NCI-H526 (cell line): ENCODE data around the gene LMLN.
"Not testable (repeated sequence)": the region's sequence is repeated elsewhere in the genome, so short reads cannot be mapped to it uniquely, and the experiment has no call there.

ENCODE experiments used
- DNase-seq, 2 experiments: peaks; one replicate each; lab custom pipeline; 2025; lab: John Stamatoyannopoulos, UW

LMLN gene, protein sequence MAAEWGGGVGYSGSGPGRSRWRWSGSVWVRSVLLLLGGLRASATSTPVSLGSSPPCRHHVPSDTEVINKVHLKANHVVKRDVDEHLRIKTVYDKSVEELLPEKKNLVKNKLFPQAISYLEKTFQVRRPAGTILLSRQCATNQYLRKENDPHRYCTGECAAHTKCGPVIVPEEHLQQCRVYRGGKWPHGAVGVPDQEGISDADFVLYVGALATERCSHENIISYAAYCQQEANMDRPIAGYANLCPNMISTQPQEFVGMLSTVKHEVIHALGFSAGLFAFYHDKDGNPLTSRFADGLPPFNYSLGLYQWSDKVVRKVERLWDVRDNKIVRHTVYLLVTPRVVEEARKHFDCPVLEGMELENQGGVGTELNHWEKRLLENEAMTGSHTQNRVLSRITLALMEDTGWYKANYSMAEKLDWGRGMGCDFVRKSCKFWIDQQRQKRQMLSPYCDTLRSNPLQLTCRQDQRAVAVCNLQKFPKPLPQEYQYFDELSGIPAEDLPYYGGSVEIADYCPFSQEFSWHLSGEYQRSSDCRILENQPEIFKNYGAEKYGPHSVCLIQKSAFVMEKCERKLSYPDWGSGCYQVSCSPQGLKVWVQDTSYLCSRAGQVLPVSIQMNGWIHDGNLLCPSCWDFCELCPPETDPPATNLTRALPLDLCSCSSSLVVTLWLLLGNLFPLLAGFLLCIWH

DNA sequence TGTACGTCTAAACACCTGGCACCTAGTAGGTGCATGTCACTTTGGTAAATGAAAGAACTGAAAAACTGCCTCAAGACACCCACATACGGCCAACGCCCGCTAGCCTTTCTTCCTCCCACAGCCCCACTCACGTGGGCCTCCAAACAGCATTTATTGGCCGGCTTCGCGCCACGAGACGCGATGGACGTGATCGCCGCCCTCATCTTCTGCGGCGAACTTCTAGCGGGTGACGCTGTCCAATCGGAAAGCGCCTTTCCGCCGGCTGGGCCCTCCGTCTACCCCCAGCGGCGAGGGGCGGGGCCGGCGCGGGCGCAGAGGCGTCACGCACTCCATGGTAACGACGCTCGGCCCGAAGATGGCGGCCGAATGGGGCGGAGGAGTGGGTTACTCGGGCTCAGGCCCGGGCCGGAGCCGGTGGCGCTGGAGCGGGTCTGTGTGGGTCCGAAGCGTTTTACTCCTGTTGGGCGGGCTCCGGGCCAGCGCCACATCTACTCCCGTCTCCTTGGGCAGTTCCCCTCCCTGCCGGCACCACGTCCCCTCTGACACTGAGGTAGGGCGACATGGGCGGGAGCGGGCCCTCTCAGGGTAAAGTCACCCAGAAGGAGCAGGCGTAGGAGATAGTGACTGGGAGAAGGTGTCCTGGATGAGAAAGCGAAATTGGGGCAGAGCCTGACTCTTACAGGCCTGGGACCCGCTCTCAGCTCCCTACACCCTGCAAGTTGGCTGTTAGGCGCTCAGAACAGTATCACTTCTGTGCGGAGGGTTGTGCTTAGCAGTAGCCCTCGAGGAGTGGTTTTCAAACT lies at the start of gene LMLN:
LMLN (plus strand) TSS at position 327 of the 803 bp plus-strand sequence; CDS start at position 356, 29 bp downstream.
- DNase-seq: peak; percentile 94 to 98

DNA sequence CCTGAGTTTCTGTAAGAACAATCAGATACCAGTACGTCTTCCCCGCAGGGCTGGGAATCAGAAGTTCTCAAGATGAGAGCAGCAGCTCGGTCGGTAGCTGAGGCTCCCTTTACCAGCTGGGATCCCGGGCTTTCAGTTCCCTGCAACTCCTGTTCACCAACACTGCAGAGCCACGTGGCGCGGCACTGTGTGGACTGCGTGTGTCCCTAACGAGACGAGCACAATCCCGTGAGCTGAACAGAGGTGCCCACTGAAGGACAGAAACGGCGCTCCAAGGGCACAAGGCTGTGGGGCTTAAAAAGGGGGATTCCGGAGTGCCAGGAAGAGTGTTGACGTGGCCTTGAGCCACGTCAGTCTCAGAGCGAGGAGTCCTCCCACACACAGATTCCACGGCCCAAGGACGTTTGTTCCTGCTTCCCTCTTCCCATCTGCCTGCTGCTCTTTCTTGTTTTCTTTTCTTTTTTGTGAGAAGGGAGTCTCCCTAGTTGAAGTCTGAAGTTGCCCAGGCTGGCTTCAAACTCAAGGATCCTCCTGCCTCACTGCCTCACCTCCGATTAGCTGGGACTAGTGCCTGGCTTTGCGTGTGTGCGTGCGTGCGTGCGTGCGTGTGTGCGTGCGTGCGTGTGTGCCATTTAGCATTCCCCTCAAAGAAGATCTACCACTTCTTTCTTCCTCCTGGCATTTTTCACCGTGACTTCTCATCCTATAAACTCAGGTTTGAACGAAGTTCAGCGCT lies 47.1 kb upstream of the LMLN start:
- DNase-seq: no peak

DNA sequence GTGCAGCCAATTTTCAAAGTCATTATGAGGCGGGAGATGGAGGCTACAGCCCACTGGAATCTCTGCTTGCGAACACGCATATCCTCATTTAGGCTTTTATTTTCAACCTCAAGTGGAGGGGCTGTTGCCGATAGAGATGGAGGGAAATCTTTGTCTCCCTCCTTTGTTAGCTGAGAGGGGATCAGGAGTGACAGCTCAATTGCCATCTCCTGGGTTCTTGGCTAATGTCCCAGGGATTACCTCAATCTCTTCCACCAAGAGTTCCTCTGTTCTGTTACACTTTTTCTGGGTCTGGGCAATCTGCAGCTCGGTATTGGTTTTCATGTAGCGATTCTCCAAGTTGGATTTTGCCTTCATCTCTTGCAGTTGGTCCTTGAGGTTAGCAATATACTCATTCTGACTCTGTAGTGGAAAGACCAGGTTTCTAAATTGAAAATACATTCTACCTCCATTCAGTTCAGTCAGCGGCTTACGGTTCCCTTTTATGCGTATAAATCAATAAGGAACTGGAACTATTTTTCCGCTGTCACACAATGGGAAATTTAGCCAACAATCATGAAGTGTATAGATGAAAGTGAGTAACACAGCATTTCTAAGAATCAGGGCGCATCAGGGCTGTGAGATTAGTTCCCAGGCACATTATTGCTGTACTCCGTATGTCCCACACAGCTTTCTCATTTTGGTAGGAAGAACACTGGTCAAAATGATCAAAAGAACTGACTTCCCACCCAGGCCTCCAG lies 46.2 kb upstream of the LMLN start:
- DNase-seq: no peak

DNA sequence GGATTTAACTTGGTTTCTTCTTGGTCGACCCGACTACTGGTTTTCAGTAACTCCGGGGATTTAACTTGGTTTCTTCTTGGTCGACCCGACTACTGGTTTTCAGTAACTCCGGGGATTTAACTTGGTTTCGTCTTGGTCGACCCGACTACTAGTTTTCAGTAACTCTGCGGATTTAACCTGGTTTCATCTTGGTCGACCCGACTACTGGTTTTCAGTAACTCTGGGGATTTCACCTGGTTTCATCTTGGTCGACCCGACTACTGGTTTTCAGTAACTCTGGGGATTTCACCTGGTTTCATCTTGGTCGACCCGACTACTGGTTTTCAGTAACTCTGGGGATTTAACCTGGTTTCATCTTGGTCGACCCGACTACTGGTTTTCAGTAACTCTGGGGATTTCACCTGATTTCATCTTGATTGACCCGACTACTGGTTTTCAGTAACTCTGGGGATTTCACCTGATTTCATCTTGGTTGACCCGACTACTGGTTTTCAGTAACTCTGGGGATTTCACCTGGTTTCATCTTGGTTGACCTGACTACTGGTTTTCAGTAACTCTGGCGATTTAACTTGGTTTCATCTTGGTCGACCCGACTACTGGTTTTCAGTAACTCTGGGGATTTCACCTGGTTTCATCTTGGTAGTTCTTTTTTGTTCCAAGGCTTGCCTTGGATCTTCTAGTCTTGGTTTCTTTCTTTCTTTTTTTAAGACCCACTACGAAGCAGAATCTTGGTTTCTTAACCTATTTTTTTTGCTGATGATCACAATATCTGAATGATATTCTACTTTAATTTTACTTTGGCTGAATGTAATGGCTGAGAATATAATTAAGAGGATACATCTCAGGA lies 38.4 kb upstream of the LMLN start:
- not testable (repeated sequence) for DNase-seq

DNA sequence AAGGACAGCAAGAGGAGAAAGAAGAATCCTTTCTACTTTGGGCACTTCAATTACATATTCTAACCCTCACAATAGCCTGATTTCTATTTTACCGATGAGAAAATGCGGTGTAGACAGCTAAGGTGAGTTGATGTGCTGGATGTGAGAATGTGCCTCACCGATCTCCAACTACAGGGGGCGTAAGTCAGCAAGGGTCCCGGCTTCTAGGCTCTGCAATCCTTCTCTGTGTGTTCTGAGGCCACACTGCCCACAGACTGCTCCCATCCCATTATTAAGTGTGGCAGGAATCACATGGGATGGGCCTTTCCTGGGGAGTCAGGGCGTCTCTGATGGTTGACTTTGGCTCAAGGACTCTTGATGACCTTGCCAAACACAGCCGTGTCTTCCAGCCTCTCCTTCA lies 33.6 kb upstream of the LMLN start:
- peak in 1 of 2 experiments; percentile 26 for DNase-seq

DNA sequence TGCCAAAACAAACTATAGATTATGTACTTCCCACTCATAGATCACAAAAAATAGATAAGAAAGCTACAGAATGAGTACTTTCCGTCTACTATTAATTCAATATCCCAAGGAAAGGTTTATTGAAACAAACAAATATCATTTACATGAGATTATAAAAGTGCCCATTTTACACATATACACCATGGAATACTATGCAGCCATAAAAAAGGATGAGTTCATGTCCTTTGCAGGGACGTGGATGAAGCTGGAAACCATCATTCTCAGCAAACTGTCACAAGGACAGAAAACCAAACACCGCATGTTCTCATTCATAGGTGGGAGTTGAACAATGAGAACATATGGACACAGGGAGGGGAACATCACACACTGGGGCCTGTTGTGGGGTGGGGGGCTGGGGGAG lies 32.4 kb upstream of the LMLN start:
- not testable (repeated sequence) for DNase-seq

DNA sequence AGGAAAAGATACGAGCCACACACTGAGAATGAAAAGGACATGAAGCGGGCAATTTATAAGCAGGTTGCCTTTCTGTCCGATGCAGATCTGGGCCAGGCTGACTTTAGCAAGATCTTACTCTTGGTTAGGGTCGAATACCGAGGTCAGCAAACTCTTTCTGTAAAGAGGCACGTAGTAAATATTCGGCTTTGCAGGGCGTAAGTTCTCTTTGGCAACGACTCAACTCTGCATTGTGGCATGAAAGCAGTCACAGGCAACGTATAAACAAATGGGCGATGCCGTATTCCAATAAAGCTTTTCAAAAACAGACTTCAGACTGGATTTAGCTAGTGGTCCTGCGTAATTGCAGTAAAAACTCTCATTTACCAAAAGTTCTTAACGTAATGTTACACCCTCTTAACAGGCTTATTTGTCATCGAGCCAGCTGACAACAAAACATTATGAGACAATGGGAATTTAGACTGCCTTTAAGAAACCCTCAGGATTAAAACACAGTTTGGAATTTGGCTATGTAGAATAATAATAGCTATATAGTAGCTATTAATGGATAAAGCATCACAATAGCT lies 23.1 kb upstream of the LMLN start:
- DNase-seq: no peak

DNA sequence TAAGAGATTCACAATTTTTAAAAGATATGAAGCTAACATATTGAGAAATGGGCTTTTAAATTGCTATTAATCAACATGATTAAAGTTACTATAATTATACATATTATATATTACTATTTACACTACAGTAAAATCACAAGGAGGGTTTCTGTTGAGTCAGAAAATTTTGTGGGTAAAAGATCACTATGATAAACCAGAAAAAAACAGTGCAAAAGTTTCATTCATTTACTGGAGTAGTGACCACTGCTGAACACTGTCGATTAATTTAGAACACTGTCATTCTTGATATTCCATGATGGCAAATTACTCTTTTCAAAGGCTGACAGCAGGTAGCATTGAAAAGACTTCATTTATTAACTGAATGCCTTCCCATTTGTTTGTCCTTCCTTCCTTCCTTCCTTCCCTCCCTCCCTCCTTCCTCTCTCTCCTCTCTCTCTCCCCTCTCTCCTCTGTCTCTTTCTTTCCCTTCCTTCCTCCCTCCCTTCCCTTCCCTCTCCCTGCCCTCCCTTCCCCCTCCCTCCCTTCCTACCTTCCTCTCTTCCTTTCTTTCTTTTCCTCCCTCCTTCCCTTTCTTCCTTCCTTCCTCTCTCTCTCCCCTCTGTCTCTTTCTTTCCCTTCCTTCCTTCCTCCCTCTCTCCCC lies 19.2 kb upstream of the LMLN start:
- no peak for DNase-seq

DNA sequence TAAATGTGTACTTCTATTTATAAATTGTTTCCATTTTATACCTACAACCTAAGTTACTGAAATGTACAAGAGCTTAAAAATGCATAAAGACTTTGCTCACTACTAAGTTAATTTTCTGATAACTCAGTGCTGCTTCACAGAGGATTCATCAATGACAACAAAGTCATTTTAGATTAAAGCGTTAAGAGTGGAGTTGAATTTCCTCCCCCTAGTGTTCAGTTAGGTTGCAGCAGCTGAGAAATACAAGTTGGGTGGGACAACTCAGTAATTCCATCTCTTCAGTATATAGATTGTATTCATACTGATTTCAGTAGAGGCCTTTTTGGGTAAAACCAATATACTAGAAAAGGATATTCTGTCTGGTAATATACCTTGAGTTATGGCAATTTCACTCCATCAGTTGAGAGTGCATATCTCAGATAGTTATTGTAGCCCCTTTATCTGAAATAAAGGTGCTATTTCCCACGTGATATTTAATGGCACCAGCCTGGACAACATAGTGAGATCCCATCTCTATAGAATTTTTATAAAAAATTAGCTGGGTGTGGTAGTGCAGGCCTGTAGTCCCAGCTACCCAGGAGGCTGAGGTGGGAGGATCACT lies 17.0 kb upstream of the LMLN start:
- peak; percentile 21 to 65 for DNase-seq

DNA sequence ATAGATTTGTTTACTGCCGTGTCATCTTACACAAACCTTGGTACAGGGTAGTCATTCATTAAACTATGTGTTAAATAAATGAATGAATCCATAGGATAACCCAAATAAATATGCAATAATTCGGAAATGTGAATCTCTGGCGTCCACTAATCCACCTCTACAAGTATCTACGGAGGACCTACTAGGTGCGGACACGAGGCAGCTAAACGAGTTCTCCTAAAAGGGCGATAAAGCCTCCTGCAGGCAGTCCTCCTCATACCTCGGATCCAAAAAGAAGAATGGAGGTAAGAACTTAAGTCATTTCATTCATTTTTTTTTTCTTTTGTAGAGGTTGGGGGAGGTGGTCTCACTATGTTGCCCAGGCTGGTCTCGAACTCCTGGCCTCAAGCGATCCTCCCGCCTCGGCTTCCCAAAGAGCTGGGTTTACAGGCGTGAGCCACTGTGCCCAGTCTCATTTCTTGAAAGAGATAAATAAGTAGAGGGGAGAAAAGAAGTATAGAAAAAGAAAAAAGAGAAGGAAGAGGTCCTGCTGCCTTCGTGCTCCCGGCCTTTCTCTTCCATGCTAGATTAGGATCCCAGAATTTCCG lies 10.7 kb upstream of the LMLN start:
- no peak for DNase-seq

DNA sequence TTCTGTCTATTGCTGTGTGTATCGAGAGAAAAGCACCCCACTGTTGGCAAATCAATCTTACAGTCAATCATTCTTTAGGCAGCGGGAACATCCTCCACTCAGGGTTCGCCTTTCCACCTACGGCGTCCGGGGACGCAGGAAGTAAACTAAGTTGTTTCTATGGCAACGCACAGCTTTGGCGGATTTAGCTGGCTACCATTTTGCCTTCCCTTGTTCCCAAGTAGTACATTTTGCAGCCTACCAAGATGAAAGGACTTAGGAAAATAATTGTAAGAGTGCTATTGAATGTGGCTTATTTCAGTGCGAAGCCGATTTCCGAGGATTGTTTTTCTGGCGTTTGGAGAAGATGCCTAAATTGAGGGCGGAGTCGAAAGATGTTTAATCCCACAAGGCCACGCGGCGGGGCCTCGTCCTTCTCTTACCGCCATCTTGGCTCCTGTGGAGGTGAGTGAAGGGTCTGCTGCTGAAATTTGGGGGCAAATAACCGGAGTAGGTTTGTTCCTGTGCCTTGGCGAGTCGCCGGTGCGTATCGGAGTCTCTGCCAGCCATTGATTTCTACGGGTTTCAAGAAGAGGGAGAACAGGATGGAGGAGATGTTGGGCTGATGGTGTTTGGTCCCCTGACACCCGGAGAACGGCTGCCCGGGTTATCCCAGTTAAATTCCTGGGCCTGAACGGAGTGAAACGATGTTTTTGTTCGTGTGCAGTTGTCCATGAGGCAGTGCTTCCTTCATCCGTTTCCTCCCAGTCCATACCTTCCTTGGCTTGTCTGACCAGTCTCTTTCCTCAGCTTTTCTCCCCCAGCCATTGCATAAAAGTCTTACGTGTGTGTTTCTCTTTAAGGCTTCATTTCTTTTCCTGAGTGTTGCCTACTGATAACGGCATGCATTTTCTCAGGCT lies 10.0 kb upstream of the LMLN start, which contains the start of gene RPL35A:
RPL35A (plus strand) TSS at position 413 of the 899 bp plus-strand sequence. CDS start 778 bp downstream, outside the sequence.
- peak; percentile 97 to 98 for DNase-seq

DNA sequence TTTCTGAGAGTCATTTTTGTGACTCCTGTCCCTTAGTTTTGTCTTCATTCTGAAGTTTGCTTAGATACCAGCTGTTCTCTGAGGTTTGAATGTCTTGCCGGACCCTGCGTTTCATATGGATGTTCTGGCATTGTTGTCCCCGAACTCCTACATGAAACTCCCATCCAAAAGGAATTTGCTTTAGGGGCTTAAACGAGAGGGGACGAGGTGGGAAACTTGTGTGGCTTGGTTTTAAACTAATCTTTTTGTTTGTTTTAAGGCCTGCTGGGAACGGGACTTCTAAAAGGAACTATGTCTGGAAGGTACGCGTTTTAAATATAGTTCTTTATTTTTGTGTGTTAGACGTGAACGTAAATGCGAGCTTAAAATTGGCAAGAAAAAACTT lies 9.3 kb upstream of the LMLN start:
- DNase-seq: no peak

DNA sequence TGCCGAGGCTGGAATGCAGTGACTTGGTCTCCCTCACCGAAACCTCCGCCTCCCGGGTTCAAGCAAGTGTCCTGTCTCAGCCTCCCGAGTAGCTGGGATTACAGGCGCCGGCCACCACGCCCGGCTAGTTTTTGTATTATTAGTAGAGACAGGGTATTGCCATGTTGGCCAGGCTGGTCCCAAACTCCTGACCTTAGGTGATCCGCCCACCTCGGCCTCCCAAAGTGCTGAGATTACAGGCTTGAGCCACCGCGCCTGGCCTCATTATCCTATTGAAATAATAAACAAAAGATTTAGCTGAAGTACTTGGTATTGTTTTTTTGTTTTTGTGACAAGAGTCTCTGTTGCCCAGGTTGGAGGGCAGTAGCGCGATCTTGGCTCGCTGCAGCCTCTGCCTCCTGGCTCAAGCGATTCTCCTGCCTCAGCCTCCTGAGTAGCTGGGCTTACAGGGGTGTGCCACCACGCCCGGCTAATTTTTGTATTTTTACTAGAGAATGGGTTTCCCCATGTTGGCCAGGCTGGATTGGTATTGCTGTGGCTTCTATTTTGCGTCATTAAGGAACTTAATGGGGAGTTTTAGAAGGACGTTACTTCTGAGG lies 8.5 kb upstream of the LMLN start:
- no peak for DNase-seq

DNA sequence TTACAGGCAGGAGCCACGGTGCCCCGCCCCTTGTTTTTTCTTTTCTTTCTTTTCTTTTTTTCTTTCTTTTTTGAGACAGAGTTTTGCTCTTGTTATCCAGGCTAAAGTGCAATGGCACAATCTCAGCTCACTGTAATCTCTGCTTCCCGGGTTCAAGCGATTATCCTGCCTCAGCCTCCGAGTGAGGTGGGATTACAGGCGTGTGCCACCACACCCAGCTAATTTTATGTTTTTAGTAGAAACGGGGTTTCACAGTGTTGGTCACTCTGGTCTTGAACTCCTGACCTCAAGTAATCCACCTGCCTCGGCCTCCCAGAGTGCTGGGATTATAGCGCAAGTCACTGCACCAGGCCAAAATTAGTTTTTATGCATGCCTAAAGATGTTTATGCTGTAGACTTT lies 7.6 kb upstream of the LMLN start:
- DNase-seq: no peak

DNA sequence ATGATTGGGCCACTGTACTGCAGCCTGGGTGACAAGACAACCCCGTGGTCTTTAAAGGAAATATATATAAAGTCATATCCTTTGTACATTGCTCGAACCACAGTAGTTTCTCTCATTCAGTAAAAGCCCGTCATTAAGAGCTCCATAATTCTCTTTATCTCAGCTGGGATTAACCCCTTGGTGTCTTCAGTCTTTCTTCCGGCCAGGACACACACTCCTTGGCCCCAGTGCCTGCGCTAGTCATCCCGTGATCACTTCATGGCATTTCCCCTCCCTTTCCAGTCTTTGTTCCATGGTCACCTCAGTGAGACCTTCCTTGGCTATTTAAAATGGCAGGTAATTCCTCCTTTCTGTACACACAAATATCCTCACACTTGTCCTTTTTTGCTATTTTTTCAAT lies 6.7 kb upstream of the LMLN start:
- no peak for DNase-seq

DNA sequence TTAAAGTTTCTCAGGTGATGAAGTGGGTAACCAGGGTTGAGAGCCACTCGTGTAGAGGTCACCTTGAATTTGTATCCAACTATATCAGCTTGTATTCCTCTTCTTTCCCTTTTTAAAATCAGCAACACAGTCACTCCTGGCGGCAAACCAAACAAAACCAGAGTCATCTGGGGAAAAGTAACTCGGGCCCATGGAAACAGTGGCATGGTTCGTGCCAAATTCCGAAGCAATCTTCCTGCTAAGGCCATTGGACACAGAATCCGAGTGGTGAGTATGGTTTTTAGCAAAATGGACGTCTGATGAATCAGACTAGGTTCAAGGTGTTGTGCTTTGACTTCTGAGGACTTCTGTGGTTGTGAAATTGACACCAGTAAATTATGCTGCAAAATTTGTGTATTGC lies 6.1 kb upstream of the LMLN start:
- DNase-seq: no peak

DNA sequence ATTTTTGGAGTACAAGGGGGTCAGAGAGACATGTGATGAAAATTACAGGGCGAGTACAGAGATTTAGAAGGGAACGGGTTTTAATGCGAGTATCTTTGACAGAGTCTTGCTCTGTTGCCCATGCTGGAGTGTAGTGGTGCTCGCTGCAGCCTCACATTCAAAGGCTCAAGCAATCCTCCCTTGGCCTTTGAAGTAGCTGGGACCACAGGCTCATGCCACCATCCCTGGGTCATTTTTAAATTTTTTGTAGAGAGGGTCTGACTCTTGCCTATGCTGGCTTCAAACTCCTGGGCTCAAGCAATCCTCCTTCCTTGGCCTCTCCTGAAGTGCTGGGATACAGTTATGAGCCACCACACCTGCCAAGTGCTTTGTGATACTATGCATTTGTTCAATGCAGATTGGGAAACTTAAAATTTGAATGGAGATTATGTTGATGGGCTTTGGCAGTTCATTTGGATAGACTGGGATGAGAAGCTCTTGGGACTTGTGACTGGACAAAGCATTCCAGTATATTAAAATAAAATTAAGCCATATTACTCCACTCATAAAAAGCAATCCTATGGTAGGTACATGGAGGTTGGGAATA lies 4.0 kb upstream of the LMLN start:
- DNase-seq: no peak
